AG04449 (cell line): Measurements from ENCODE around the gene SLF2.
"Not testable (repeated sequence)": the region's sequence is repeated elsewhere in the genome, so short reads cannot be mapped to it uniquely, and the experiment has no call there.

Experiments
- CTCF ChIA-PET: fragments of 350-600 bp; formaldehyde crosslinking; extraction: SDS; loops from one replicate; lab custom pipeline; 2021; ENCODE audit warnings: antibody characterized with exemption; lab: Yijun Ruan, JAX
- POLR2A ChIA-PET: fragments of 400-600, 350-600 bp; formaldehyde crosslinking; extraction: SDS; loops from one replicate; lab custom pipeline; 2020; ENCODE audit warnings: antibody characterized with exemption, inconsistent platforms; lab: Yijun Ruan, JAX
- DNase-seq: peaks from one replicate; pipeline ENCODE4 v3.0.0-alpha.2; 2010; ENCODE audit warnings: low read depth, low spot score
- H3K4me3 ChIP-seq: 2 replicates; pipeline ENCODE4 v1.5.1; 2011; ENCODE audit warnings: low read depth, mild to moderate bottlenecking, control low read depth, low read length
- TF ChIP-seq, protein P1 (sequence below): IDR thresholded peaks from one replicate; pipeline ENCODE4 v1.5.1; 2011; ENCODE audit warnings: mild to moderate bottlenecking, moderate library complexity, low read length, control low read depth, inconsistent platforms; ENCODE audit not compliant: insufficient read depth; ENCODE audit errors: missing control alignments

Gene SLF2

DNA sequence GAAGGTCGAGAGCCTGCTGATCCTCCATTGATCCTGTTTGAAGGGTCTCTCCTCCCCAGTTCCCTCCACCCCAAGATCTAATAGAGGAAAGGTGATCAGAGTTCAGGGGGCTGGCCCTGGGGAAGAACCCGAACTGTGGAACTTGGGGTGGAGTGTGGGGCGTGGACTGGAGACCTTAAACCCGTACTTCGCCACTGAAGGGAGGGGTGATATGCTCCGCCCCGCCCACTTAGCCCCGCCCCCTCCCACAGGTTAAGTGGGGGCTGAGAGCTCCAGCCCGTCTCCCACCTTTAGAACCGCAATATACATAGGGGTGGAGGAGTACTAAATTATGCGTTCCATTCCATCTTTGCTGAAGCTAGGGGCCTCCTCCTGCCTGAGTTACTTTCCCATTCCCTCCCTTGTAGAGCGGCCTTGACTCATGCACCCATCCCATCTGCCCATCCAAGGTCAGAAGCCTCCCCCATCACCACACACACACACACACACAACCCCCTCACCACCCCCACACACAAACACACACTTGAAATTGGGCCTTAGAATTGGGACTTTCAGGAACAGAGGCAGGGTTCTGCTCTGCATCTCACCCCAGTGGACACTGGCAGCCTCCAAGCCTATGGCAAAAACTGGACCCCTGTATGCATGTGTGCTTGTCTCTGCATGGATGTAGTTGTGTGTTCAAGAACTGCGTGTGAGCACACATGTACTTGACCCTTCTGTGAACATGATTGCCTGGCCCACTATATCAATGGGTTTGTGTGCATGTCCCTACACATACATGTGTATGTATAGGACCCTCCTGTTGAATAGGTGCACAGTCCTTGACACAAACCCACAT is 57.5 kb downstream of the SLF2 start:
- TF ChIP-seq, protein P1, sequence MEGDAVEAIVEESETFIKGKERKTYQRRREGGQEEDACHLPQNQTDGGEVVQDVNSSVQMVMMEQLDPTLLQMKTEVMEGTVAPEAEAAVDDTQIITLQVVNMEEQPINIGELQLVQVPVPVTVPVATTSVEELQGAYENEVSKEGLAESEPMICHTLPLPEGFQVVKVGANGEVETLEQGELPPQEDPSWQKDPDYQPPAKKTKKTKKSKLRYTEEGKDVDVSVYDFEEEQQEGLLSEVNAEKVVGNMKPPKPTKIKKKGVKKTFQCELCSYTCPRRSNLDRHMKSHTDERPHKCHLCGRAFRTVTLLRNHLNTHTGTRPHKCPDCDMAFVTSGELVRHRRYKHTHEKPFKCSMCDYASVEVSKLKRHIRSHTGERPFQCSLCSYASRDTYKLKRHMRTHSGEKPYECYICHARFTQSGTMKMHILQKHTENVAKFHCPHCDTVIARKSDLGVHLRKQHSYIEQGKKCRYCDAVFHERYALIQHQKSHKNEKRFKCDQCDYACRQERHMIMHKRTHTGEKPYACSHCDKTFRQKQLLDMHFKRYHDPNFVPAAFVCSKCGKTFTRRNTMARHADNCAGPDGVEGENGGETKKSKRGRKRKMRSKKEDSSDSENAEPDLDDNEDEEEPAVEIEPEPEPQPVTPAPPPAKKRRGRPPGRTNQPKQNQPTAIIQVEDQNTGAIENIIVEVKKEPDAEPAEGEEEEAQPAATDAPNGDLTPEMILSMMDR, result no peak
- ChIA-PET CTCF (interaction anchor here (0.6 to 4.7 kb wide), 5 partner anchors 14 to 46 kb away, joined by 3 to 49 read pairs (median 4); no protein-coding TSS in a partner anchor), POLR2A (no interaction called here)
- peak overlapping the region; percentile 67 for H3K4me3 ChIP-seq
- no peak for DNase-seq

DNA sequence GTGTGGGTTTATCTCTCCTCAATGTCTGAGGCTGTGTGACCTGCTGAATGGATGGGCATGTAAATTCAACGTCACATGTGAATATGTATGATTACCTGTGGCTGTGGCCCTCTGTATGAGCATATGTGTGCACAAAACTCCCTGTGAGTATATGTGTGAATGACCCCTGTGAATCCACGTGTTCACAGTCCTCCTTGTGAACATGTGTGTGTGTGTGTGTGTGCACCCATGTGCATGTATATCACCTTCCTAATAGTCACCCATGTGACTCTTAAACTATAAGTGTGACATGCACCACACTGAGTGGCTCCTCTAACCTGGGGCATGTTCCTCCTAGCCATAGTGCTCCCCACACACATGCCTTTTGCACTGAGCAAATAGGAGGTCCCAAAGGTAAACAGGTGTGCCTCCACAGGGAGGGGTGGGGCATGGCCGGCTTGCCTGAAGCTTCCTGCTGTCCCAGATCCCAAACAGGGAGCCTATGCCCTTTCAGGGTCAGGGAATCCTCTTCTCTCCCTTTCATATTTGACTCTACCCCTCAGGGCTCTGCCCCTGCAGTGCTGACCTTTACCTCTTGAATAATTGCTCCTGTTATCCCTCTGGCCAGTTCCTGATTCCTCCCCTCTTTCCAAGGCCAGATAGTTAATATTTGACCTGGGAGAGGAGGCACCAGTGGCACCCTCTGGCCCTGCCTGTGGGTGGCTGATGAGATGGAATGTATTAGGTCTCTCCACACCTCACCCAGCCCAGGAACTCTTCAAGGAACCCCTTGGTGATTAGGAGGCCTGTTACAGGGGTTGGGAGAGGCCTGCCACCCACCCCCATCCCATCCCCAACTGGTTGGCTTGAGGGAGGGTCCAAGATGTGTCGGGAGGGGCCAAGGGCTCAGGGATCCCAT is 58.4 kb downstream of the SLF2 start:
- TF ChIP-seq, protein P1, result no peak
- no peak overlapping the region for H3K4me3 ChIP-seq
- no peak for DNase-seq
- CTCF ChIA-PET, result interaction anchor here (1.1 to 4.7 kb wide), 5 partner anchors 20 to 45 kb away, joined by 3 to 49 read pairs (median 5); partner anchors contain the start of gene LZTS2
- POLR2A ChIA-PET, result no interaction called here

DNA sequence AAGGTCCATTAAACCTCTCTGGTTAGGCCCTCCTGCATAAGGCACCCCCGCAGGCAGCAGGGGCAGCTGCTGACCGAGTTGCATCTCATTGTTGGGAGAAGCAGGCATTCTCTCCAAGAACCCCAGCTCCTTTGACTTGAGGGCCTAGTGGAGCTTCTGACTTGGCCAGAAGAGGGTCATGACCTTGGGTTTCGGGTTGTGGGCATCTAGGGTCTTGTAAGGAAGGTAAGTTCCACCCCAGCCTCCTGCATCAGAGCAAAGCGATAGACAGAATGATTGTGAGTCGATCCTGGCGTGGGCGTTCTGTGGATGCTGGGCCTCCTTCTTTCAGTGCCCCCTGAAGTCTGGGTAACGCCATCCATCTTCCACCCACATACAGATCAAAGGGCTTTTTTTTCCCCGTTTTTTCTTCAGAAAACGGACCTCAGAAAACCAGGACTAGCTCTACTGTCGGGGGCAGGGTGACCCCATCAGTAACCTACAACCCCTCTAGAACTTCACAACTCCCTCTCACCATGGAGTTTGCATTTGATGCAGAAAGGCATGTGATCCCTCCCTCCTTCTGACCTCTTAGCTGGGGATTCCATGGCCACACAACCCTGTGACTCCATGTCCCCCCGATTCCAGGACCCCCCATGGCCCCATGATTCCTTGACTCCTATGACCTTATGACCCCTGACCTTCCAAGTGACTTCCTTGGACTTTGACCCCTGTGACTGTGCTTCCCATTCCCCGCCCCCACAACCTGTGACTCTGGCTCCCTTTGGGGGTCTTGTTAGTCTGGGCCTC is 59.5 kb downstream of the SLF2 start:
- no peak for DNase-seq
- TF ChIP-seq, protein P1, result no peak
- H3K4me3 ChIP-seq, result no peak overlapping the region
- ChIA-PET CTCF (interaction anchor here (1.2 to 2.4 kb wide), 4 partner anchors 16 to 42 kb away, joined by 4 to 8 read pairs (median 5); partner anchors contain the start of gene LZTS2), POLR2A (no interaction called here)

DNA sequence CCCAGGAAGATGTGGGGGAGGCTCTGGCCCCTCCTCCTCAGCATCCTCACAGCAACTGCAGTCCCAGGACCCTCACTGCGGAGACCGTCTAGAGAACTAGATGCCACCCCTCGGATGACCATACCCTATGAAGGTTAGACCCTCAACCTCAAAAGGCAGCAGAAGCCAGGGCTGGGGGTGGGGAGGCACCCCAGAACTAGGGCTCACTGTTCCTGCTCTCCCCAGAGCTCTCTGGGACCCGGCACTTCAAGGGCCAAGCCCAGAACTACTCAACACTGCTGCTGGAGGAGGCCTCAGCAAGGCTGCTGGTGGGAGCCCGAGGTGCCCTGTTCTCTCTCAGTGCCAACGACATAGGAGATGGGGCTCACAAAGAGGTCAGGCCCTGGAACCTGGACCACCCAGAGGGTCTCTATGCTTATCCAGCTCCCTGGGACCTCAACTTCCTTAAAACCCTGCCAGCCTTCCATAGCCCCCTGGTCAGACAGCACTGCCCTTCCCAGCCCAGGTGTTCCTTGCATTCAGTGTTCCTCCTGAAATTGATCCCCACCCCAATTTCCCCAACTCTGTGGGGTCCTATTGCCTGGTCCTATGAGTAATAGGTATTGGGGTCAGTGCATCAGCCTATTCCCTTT is 60.3 kb downstream of the SLF2 start:
- CTCF ChIA-PET, result interaction anchor here (1.1 to 2.4 kb wide), 3 partner anchors 17 to 26 kb away, joined by 3 to 8 read pairs (median 5); partner anchors contain the start of gene LZTS2
- DNase-seq, result no peak
- TF ChIP-seq, protein P1, result no peak
- POLR2A ChIA-PET, result no interaction called here
- no peak overlapping the region for H3K4me3 ChIP-seq

DNA sequence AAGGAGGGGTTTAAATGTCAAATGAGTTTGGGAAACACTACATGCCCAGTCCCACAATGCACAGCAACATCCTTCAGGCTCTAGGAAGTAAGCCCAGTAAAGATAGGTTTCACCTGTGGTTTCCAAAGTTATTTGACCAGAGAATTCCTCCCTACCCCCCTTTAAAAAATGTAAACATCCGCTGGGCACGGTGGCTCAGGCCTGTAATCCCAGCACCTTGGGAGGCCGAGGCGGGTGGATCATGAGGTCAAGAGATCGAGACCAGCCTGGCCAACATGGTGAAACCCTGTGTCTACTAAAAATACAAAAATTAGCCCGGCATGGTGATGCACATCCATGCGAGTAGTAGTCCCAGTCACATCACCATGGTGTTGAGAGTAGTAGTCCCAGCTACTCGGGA is 62.6 kb downstream of the SLF2 start:
- DNase-seq, H3K4me3 ChIP-seq: not testable (repeated sequence)
- ChIA-PET CTCF (interaction anchor here (1.0 to 1.7 kb wide), 6 partner anchors 9 to 43 kb away, joined by 3 to 6 read pairs (median 4); no protein-coding TSS in a partner anchor), POLR2A (interaction anchor here (0.8 to 1.1 kb wide), 2 partner anchors 12 to 40 kb away, joined by 4 read pairs; partner anchors contain the start of genes MRPL43 and TWNK)
